Retina (tissue), 1 donor: Measurements from ENCODE around the gene BARX1.
"Not testable (repeated sequence)": the region's sequence is repeated elsewhere in the genome, so short reads cannot be mapped to it uniquely, and the experiment has no call there.

Source experiments
- DNase-seq: peaks from one replicate; pipeline ENCODE4 v3.0.0-alpha.2; 2016

Gene BARX1

GRCh38 chr9:93965830-93966577 is 10.8 kb upstream of the BARX1 start:
- DNase-seq = peak; percentile 1

GRCh38 chr9:93964685-93965084 is 9.5 kb upstream of the BARX1 start:
- no peak for DNase-seq

GRCh38 chr9:93963969-93964368 is 8.8 kb upstream of the BARX1 start:
- DNase-seq = no peak

- not testable (repeated sequence) for DNase-seq
Measured at GRCh38 chr9:93963489-93963888, 8.3 kb upstream of the BARX1 start.

GRCh38 chr9:93962561-93963440 is 7.6 kb upstream of the BARX1 start:
- DNase-seq = peak; percentile 82

GRCh38 chr9:93962017-93962416 is 6.9 kb upstream of the BARX1 start:
- no peak for DNase-seq

- no peak for DNase-seq
Measured at GRCh38 chr9:93960971-93961841, 6.1 kb upstream of the BARX1 start.

GRCh38 chr9:93960221-93960970 is 5.2 kb upstream of the BARX1 start:
- peak; percentile 70 for DNase-seq

- DNase-seq = peak; percentile 68
Measured at GRCh38 chr9:93959739-93960154, 4.6 kb upstream of the BARX1 start.

- DNase-seq = peak; percentile 86
Measured at GRCh38 chr9:93958819-93959682, 3.9 kb upstream of the BARX1 start.

- peak; percentile 67 for DNase-seq
Measured at GRCh38 chr9:93958121-93958818, 3.1 kb upstream of the BARX1 start.

GRCh38 chr9:93955981-93956784 is 1.0 kb upstream of the BARX1 start:
- DNase-seq = no peak

GRCh38 chr9:93954434-93955061 is 607 bp downstream of the BARX1 start:
- DNase-seq = peak; percentile 67

- peak; percentile 65 for DNase-seq
Measured at GRCh38 chr9:93953496-93954433, 1.4 kb downstream of the BARX1 start.

- peak; percentile 73 for DNase-seq
Measured at GRCh38 chr9:93952784-93953495, 2.2 kb downstream of the BARX1 start.

- no peak for DNase-seq
Measured at GRCh38 chr9:93952119-93952783, 2.9 kb downstream of the BARX1 start.

GRCh38 chr9:93951655-93952118 is 3.5 kb downstream of the BARX1 start:
- peak; percentile 68 for DNase-seq
